HG03196 (cell line): ENCODE results near the gene DDX51.

ENCODE experiments used
- ATAC-seq: cut with Tn5 transposase; IDR thresholded peaks from one replicate; pipeline ENCODE4 v1.9.1; 2021; ENCODE audit not compliant: unreplicated experiment

The DDX51 gene

GRCh38 chr12:132144115-132144809 lies at the start of gene DDX51, which contains the start of gene NOC4L:
TSS of gene DDX51 (minus strand) at chr12:132144319. CDS start at chr12:132144296, 23 bp downstream.
TSS of gene NOC4L (plus strand) at chr12:132144457. CDS start at chr12:132144489, 32 bp downstream.
- peak; percentile 78 for ATAC-seq

DNA sequence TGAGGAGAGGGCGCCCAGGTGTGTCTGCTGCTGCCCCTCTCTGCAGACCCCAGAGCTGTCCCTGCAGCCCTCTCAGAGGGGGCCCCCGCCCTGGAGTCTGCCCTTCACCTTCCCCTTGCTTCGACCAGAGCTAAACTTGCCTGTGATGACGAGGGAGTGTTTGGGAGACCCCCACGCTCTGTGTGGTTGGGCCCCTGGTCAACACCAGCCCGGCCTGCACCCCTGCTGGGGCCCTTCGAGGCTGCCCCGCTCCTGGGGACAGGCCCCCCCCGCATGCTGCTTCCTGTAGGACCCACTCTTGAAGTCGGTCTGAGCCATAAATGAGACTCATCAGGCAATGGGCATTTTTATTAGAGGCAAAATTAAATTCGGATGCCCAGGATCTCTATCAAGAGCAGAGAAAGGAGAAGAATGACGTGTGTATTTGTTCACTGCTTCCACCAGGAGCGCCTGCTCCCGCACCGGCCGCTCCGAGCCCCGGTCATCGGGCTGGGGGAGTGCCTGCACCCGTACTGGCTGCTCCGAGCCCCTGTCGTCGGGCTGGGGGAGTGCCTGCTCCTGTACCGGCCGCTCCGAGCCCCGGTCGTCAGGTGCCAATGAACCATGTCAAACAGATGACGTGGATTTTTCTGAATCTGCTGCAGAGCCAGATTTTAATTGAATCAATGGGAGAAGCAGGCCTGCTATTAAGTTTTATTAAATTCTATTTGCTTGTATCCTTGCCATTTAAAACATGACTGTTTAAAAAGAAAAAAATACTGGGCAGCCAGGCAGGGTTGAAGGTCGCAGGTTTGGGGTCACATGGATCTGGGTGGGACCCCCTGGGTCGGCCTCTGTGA lies 47.8 kb upstream of the DDX51 start:
- ATAC-seq, result no peak

- ATAC-seq, result no peak
Measured at GRCh38 chr12:132190834-132191500, 46.8 kb upstream of the DDX51 start.

- peak; percentile 24 for ATAC-seq
Measured at GRCh38 chr12:132190012-132190755, 46.1 kb upstream of the DDX51 start.

DNA sequence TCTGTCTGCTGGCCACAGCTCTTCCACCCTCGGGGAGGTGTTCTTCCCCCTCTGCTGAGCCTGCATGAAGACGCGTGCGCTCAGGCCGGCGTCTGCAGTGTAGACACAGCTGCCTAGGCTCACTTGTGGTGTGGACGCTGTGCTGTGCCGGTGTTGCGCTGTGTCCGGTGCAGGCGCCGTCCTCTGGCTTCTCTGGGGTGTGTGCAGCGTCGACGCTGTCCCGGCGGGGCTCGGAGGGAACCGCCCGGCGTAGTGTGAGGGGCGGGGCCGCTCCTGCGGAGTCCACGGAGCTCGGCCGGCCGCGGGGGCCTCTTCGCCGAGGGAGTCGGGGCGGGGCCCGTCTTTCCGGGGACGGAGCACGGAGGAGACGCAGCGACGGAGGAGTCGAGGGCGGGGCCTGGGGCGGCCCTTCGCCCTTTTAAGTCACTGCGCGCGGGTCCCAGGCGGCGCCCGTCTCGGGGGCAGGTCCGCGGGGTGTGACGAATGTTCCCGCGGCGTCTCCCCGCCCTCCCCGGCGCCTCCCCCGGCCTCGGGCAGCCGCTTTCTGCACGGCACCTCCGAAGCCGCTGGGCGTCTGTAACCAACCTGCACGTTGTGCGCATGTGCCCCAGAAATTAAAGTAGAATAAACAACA lies 45.4 kb upstream of the DDX51 start:
- ATAC-seq, result peak; percentile 92

DNA sequence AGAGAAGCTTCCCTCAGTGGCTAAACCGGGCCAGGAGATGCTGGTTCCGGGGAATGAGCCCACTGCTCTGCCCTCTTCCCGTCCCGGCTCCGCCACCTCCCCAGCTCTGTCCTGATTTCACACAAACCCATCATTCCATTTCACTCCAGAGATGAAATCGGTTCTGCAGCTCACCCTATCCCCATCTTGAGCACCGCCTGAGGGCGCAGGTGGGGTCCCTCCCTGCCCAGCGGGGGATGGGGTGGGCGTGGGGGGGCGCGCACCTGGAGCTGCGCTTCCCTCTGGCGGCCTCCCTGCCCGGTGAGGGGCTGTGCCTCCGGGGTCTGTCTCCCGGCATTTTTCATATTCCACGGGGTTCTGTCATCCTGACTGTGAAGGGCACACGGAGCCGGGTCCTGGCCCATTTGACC lies 44.8 kb upstream of the DDX51 start:
- no peak for ATAC-seq

DNA sequence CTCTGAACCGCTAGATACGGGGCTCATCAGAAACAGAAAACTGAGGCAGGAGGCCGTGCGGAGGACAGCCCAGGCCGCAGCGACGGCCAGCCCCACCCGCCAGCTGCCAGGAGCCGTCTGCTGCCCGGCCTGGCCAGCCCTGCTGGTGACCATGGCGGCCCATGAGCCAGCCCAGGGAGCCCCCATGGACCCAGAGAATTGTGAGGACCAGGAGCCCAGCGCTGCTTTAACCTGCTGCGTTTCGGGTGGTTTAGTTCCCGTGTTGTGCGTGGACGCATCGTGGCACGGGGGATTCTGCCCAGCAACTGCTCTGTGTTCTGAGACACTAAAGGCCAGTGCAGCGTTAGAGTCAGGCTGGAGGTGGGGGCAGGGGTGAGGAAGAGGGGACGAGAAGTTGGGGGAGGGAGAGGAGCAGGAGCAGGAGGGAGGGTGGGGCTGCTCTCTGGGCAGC lies 44.4 kb upstream of the DDX51 start:
- no peak for ATAC-seq

DNA sequence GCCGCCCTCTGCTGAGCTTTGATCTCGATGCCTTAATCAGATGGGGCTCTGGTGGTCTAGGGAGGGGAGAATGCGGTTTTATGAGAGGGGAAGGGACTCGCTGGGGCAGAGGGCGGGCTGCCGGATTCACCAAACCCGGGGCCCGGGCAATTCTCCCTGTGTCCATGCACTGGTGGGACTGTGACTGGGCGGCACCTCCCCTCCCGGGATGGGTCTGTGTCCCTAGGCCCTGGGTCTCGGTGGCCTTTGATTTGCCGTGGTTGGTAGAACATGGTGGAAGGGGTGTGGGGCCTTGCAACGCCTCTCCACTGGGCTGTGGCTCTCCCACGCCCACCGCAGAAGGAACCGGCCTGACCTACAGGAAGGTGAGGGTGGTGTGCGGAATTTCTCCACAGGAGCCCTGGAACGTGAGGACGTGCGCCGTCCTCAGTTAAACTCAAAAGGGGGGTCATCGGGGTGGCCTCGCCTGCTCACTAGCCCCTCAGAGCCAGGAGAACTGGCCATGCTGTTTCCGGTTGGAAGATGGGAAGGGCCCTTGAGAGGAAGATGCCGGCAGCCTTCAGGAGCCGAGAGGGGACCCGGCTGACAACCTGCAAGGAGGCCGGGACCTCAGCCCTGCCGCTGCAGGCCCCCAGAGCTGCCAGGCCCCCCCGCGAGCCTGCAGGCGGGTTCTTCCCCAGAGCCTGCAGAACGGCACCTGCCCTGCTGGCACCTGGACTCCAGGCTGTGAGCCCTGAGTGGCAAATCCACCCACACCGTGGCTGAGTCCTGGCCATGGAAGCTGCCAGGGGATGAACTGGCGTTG lies 43.7 kb upstream of the DDX51 start:
- ATAC-seq, result no peak

GRCh38 chr12:132186857-132187620 lies 42.9 kb upstream of the DDX51 start:
- ATAC-seq, result no peak

DNA sequence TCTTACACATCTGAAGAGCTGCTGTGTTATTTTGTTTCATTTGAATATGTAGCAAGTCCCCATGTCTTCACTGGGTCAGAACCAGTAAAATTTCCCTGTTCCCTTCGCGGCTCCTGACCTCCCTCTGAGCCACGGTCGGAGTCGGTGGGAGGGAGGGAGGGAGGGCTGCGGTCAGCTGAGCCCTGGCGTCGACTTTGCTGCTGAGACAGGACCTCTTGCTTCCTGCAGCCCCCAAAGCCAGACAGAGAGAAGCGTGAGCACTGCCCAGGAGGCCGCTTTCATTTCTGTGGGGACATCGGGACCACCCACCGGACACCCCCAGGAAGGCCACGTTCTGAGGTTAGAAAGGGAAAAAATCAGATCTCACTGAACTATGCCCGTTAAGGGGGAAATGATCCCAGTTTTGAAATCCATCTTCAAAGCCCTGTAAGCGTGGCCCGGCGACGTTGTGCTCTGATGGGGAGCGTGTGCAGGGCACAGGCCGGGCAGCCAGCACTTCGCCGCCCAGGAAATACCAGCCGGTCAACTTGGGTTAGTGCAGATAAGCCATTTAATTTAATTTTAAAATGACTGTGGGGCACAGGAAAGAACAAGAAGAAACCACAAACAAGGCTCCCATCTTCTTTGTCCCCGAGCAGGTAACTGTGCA lies 42.2 kb upstream of the DDX51 start:
- ATAC-seq, result no peak

DNA sequence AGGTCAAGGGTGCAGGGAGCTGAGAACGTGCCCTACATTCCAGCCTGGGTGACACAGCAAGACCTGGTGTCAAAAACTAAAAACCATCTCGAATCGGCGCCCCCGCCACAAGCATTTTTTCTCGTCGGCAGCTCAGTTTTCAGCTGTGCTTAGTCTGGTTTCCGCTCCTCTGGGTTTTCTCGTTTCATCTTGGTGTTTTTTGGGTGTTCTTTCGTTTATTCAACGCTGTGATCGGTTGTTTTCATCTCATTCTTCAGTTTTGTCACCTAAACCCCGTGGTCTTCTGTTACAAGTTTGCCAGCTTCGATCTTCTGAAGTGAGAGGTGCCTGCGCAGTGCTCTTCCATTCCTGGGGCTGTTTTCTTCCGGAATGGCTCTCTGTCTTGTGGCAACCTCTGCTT lies 41.6 kb upstream of the DDX51 start:
- ATAC-seq, result no peak

GRCh38 chr12:132182711-132183365 lies 38.7 kb upstream of the DDX51 start:
- no peak for ATAC-seq

DNA sequence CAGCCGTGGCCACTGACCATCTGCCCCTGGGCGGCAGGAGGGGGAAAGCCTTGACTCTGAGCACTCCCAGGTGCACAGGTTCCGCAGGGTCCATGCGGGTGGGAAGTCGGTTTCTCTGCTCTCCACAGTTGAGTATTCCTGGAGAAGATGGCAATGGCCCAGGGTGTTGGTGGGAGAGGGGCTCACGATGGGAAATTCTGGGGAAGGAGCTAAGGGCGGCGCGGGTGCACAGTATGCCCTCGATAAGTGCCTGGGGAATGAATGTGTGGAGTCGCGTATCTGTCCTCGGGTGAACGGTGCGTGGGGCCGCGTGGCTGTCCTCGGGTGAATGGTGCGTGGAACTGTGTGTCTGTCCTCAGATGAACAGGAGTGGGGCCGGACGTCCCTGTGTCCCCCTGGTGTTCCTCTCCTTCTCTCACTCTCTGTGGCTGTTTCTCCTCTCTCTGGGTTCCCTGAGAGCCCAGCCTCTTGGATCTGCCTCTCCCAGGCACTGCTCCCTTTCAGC lies 38.1 kb upstream of the DDX51 start:
- no peak for ATAC-seq

DNA sequence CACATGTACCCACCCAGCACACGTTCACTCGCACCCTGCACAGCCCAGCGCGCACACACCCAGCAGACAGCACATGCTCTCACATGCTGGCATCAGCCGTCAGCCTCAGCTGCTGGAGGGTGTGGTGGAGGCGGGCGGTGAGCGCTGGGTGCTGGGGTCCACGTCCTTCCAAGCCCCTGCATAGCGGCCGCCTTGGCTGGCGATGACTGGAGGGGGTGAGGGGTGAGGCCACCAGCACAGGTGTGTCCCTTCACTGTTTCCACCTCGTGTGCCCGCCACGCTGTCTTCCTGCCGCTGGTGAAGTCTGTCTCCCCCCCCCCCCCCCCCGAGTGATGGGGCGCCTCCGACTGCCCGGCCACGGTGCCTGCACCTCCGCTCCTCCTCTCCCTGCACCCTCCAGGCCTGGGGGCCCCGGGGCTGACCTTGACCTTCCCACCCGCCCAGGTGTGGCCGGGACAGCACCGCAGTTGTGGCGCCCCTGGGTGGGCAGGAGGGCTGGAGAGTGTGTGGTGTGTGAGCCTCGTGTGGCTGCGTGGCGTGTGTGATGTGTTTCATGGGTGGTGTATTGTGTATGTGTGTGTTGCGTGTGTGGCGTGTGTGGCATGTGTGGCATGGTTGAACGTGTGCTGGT lies 37.6 kb upstream of the DDX51 start:
- no peak for ATAC-seq

GRCh38 chr12:132180648-132181546 lies 36.8 kb upstream of the DDX51 start:
- ATAC-seq, result no peak
